ENCODE results near the gene RPTOR. TPM values are rescaled to one million over a fixed set of nuclear protein-coding genes. Genes with fewer than 3 reads are reported as not detected.

RPTOR gene
- total RNA-seq, 2 experiments from 2014 or later, result 53.1 to 54.0 TPM

DNA sequence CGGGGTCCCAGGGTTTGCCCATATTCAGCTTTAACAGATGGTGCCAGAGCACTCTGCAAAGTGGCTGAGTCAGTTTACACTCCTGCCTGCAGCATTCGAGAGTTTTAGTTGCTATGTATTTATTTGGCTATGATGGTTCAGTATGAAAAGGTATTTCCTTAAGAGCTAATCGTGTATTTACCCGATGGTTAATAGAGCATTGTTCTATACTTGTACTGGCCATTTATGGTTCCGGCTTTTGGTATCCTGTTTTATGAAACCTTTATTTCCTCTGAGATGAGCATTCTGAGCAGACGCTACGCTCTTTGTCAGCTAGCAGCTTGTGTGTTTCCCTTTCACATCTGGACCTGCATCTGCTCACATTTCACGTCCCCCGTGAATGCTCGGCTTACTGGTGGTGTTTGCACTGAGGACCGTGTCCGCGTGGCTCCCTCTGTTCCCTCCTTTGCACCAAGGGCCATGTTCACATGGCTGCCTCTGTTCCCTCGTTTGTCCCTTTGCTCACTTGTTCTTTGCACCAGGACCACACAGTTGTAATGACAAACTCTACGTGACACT, 297.9 kb downstream of the RPTOR start:
- DNase-seq (no peak), ATAC-seq (no peak)
- Mint-ChIP-seq H3K36me3 (ENCODE audit: low read depth) (peaks cover 36% of the 10 kb centered on the region), H3K27me3 (ENCODE audit: low read depth) (no peaks in the 10 kb centered on the region), H3K27ac (no peak overlapping the region), H3K4me1 (ENCODE audit: low read depth) (peaks cover 34% of the 10 kb centered on the region), H3K9me3 (ENCODE audit: insufficient read depth) (no peaks in the 10 kb centered on the region), H3K4me3 (no peak overlapping the region)
- CTCF ChIA-PET, result interaction anchor here (1.0 kb wide), 1 partner anchor 9 kb away, joined by 3 read pairs; no protein-coding TSS in a partner anchor
- POLR2A ChIA-PET, result interaction anchor here (0.6 to 1.9 kb wide), 2 partner anchors 10 to 130 kb away, joined by 3 to 7 read pairs; no protein-coding TSS in a partner anchor

- H3K27me3 Mint-ChIP-seq (ENCODE audit: low read depth), result no peaks in the 10 kb centered on the region
- peaks cover 46% of the 10 kb centered on the region for H3K4me1 Mint-ChIP-seq (ENCODE audit: low read depth)
- ChIA-PET POLR2A (no interaction called here), CTCF (interaction anchor here (1.1 kb wide), 1 partner anchor 11 kb away, joined by 6 read pairs; no protein-coding TSS in a partner anchor)
- H3K9me3 Mint-ChIP-seq (ENCODE audit: insufficient read depth), result no peaks in the 10 kb centered on the region
- H3K27ac Mint-ChIP-seq, result peak overlapping the region; percentile 53
- H3K36me3 Mint-ChIP-seq (ENCODE audit: low read depth), result peaks cover 41% of the 10 kb centered on the region
- ATAC-seq (no peak), DNase-seq (no peak)
- H3K4me3 Mint-ChIP-seq, result no peak overlapping the region
These were observed 299.1 kb downstream of the RPTOR start for GRCh38 chr17:80843741-80844156.

- Mint-ChIP-seq H3K36me3 (ENCODE audit: low read depth) (peaks cover 42% of the 10 kb centered on the region), H3K4me1 (ENCODE audit: low read depth) (peaks cover 54% of the 10 kb centered on the region), H3K9me3 (ENCODE audit: insufficient read depth) (no peaks in the 10 kb centered on the region), H3K27ac (peak overlapping the region; percentile 53), H3K4me3 (no peak overlapping the region), H3K27me3 (ENCODE audit: low read depth) (no peaks in the 10 kb centered on the region)
- ChIA-PET POLR2A (interaction anchor here (0.6 kb wide), 1 partner anchor 392 kb away, joined by 3 read pairs; no protein-coding TSS in a partner anchor), CTCF (interaction anchor here (1.1 kb wide), 1 partner anchor 12 kb away, joined by 6 read pairs; no protein-coding TSS in a partner anchor)
- ATAC-seq, result no peak
- no peak for DNase-seq
These were observed 299.9 kb downstream of the RPTOR start for GRCh38 chr17:80844418-80844990.

- Mint-ChIP-seq H3K4me1 (ENCODE audit: low read depth) (peaks cover 61% of the 10 kb centered on the region), H3K9me3 (ENCODE audit: insufficient read depth) (no peaks in the 10 kb centered on the region), H3K4me3 (no peak overlapping the region), H3K27me3 (ENCODE audit: low read depth) (no peaks in the 10 kb centered on the region), H3K36me3 (ENCODE audit: low read depth) (peaks cover 49% of the 10 kb centered on the region), H3K27ac (peak overlapping the region; percentile 97)
- DNase-seq (no peak), ATAC-seq (no peak)
- POLR2A ChIA-PET, result interaction anchor here (0.6 to 1.3 kb wide), 2 partner anchors 64 to 391 kb away, joined by 3 to 4 read pairs; no protein-coding TSS in a partner anchor
- CTCF ChIA-PET, result interaction anchor here (3.2 kb wide), 1 partner anchor 54 kb away, joined by 11 read pairs; no protein-coding TSS in a partner anchor
These were observed 300.6 kb downstream of the RPTOR start for GRCh38 chr17:80845069-80845862.

DNA sequence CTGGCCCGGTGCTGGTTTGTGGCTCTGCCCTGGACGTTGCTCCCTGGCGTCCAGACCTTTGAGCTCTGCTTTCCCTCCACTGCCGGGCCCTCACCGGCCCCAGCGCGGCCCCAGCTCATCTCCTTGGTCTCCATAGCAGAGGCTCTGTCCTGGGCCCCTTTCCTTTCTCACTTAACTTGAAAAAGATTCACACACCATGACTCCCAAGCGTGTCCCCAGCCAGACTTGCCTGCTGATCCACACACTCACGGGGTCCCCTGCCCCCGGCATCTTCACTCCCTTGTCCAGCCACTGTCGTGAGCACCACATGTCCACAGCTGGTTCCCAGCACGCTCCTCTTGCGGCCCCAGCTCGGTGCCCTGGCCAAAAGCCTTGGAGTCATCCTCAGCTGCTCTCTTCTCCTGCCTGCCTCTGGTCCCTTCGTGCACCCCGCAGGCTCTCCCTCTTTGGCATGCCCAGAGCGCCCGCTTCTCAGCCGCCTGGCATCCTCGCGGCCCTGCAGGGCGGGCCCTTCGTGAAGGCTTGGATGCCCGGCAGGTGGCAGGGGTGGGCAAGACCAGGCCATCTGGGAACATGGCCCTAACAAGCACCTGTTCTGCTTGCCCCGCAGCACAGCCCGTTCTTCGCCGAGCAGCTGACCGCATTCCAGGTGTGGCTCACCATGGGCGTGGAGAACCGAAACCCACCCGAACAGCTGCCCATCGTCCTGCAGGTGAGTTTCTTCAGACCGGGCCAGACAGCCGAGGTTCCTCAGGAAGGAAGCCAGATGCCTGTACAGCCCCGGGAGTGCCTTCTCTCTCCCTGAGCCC, 301.4 kb downstream of the RPTOR start:
- peaks cover 57% of the 10 kb centered on the region for H3K36me3 Mint-ChIP-seq (ENCODE audit: low read depth)
- peak overlapping the region; percentile 97 for H3K27ac Mint-ChIP-seq
- H3K4me1 Mint-ChIP-seq (ENCODE audit: low read depth), result peaks cover 69% of the 10 kb centered on the region
- ATAC-seq (no peak), DNase-seq (no peak)
- no peak overlapping the region for H3K4me3 Mint-ChIP-seq
- POLR2A ChIA-PET, result interaction anchor here (1.3 to 3.4 kb wide), 2 partner anchors 11 to 65 kb away, joined by 4 to 30 read pairs; no protein-coding TSS in a partner anchor
- no peaks in the 10 kb centered on the region for H3K9me3 Mint-ChIP-seq (ENCODE audit: insufficient read depth)
- no peaks in the 10 kb centered on the region for H3K27me3 Mint-ChIP-seq (ENCODE audit: low read depth)
- CTCF ChIA-PET, result interaction anchor here (3.2 kb wide), 1 partner anchor 53 kb away, joined by 11 read pairs; no protein-coding TSS in a partner anchor

DNA sequence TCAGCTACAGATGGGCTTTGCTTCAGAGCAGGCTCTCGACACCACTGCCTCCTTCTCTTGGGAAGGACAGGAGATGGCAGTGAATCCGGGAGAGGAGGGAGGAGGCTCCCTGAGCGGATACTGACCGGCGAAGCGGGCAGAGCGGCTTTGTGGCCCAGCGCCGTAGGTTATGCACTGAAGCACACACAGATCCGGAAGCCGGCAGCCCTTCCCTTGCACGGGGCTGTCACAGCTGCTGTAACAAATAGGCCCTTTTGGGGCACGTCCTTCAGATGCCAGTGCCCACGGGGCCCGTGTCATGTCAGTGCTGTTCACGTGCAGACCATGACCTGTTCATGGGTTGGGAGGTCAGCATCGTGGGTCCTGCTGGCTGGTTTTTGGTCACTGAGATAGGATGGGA, 302.3 kb downstream of the RPTOR start:
- Mint-ChIP-seq H3K9me3 (ENCODE audit: insufficient read depth) (no peaks in the 10 kb centered on the region), H3K27ac (peak overlapping the region; percentile 97), H3K4me1 (ENCODE audit: low read depth) (peaks cover 77% of the 10 kb centered on the region), H3K36me3 (ENCODE audit: low read depth) (peaks cover 60% of the 10 kb centered on the region), H3K4me3 (peak overlapping the region; percentile 8), H3K27me3 (ENCODE audit: low read depth) (no peaks in the 10 kb centered on the region)
- POLR2A ChIA-PET, result interaction anchor here (0.8 to 3.4 kb wide), 9 partner anchors 10 to 116 kb away, joined by 3 to 30 read pairs (median 4); no protein-coding TSS in a partner anchor
- DNase-seq (peak; percentile 28), ATAC-seq (peak; percentile 4)
- CTCF ChIA-PET, result interaction anchor here (1.0 to 3.2 kb wide), 7 partner anchors 9 to 66 kb away, joined by 3 to 11 read pairs (median 5); no protein-coding TSS in a partner anchor

DNA sequence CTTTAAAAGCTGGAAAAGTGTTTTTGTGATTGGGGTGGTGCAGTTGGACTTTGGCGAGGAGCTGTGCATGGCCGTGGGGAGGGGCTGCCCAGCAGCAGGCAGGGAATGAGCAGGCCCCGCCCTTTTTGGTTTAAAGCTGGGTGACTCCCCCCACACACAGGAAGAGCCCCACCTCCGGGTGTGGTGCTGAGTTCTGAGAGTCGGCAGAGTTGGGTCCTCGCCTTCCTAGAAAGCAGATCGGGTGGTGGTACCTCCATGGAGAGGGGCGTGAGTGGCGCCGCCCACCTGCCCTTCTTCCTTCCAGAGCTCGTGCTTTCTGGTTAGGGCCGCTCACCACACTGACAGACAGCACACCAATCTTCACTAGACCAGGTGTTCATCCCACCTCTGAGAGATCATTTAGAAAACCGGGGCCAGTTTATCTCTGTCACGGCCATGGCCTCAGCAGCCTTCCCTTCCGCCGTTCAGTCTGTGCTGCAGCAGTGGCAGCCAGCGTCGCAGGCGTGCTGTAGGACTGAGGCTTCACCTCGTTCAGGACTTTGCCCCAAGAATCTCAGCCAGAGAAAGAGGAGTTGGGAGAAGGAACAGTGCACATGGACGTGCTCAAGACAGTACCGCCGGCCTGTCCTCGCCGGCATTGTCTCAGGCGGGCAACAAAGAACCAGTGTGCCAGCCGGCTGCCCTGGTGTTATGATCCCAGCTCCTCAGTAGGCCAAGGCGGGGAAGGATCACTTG, 303.0 kb downstream of the RPTOR start:
- ChIA-PET CTCF (interaction anchor here (1.0 to 3.2 kb wide), 8 partner anchors 9 to 421 kb away, joined by 3 to 11 read pairs (median 4); no protein-coding TSS in a partner anchor), POLR2A (interaction anchor here (0.7 to 3.4 kb wide), 11 partner anchors 9 to 139 kb away, joined by 3 to 30 read pairs (median 3); no protein-coding TSS in a partner anchor)
- Mint-ChIP-seq H3K36me3 (ENCODE audit: low read depth) (peaks cover 66% of the 10 kb centered on the region), H3K27ac (peak overlapping the region; percentile 97), H3K27me3 (ENCODE audit: low read depth) (no peaks in the 10 kb centered on the region), H3K4me3 (peak overlapping the region; percentile 8), H3K4me1 (ENCODE audit: low read depth) (peaks cover 85% of the 10 kb centered on the region), H3K9me3 (ENCODE audit: insufficient read depth) (no peaks in the 10 kb centered on the region)
- DNase-seq (peak; percentile 90), ATAC-seq (peak; percentile 91)

GRCh38 chr17:80848449-80849102, 303.9 kb downstream of the RPTOR start:
- DNase-seq (no peak), ATAC-seq (no peak)
- H3K9me3 Mint-ChIP-seq (ENCODE audit: insufficient read depth), result no peaks in the 10 kb centered on the region
- peak overlapping the region; percentile 97 for H3K27ac Mint-ChIP-seq
- ChIA-PET CTCF (interaction anchor here (1.2 to 2.1 kb wide), 3 partner anchors 8 to 421 kb away, joined by 4 to 10 read pairs (median 9); no protein-coding TSS in a partner anchor), POLR2A (interaction anchor here (0.9 to 3.4 kb wide), 4 partner anchors 8 to 117 kb away, joined by 3 to 30 read pairs (median 6); no protein-coding TSS in a partner anchor)
- no peaks in the 10 kb centered on the region for H3K27me3 Mint-ChIP-seq (ENCODE audit: low read depth)
- H3K36me3 Mint-ChIP-seq (ENCODE audit: low read depth), result peaks cover 70% of the 10 kb centered on the region
- no peak overlapping the region for H3K4me3 Mint-ChIP-seq
- peaks cover 94% of the 10 kb centered on the region for H3K4me1 Mint-ChIP-seq (ENCODE audit: low read depth)

DNA sequence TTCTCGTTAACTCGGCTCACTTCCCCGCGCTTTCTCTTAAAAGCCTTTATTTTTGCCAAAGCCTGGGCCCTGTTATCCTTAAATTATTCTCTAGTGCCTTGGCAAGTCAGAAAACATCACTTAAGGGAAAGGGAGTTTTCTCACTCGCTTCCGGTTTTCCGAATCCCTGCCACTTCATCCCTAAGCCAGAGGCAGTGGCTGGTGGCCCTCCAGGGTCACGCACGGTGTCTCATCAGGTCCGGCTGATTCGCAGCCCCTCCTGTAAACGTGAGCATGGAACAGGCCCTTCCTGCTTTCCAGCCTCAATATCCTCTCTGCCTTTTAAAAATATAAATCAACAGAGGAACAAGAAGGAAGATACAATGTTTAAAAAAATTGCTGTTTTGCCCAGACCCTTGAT, 304.5 kb downstream of the RPTOR start:
- no peak overlapping the region for H3K4me3 Mint-ChIP-seq
- peaks cover 96% of the 10 kb centered on the region for H3K4me1 Mint-ChIP-seq (ENCODE audit: low read depth)
- no peak for DNase-seq
- ChIA-PET POLR2A (interaction anchor here (2.4 to 3.4 kb wide), 2 partner anchors 8 to 16 kb away, joined by 9 to 30 read pairs; no protein-coding TSS in a partner anchor), CTCF (interaction anchor here (2.1 kb wide), 1 partner anchor 16 kb away, joined by 10 read pairs; no protein-coding TSS in a partner anchor)
- peak overlapping the region; percentile 97 for H3K27ac Mint-ChIP-seq
- no peaks in the 10 kb centered on the region for H3K9me3 Mint-ChIP-seq (ENCODE audit: insufficient read depth)
- peaks cover 69% of the 10 kb centered on the region for H3K36me3 Mint-ChIP-seq (ENCODE audit: low read depth)
- ATAC-seq, result no peak
- H3K27me3 Mint-ChIP-seq (ENCODE audit: low read depth), result no peaks in the 10 kb centered on the region

DNA sequence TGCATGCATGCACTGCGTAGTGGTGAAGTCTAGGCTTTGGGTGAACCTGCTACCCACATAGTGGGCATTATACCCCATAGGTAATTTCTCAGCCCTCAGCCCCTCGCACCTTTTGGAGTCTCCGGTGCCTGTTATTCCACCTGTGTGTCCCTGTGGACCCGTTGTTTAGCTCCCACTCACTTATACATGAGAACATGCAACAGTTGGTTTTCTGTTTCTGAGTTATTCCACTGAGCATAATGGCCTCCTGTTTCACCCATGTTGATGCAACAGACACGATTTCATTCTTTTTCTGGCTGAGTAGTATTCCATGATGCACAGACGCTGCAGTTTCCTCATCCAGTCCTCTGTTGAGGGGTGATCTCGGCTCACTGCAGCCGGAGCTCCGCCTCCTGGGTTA, 305.5 kb downstream of the RPTOR start:
- DNase-seq, result no peak
- Mint-ChIP-seq H3K27ac (peak overlapping the region; percentile 60), H3K36me3 (ENCODE audit: low read depth) (peaks cover 77% of the 10 kb centered on the region), H3K27me3 (ENCODE audit: low read depth) (no peaks in the 10 kb centered on the region), H3K4me3 (no peak overlapping the region), H3K9me3 (ENCODE audit: insufficient read depth) (no peaks in the 10 kb centered on the region), H3K4me1 (ENCODE audit: low read depth) (peaks cover 96% of the 10 kb centered on the region)
- no peak for ATAC-seq
- ChIA-PET CTCF (interaction anchor here (1.2 kb wide), 1 partner anchor 17 kb away, joined by 3 read pairs; no protein-coding TSS in a partner anchor), POLR2A (interaction anchor here (0.6 kb wide), 1 partner anchor 67 kb away, joined by 3 read pairs; no protein-coding TSS in a partner anchor)

All from activated CD8-positive, alpha-beta T cell treated with anti-CD3 and anti-CD28 coated beads, Interleukin-2, amount 10 ng/mL, durations not matched to agents 7 days and 5 days (primary cell).